Stimulated activated CD8-positive, alpha-beta memory T cell treated with anti-CD3 and anti-CD28 coated beads, Interleukin-7, amount 100 ng/mL, for 24 hours (primary cell): ENCODE data around the gene CCDC142.
A peak's percentile ranks its signal among the peaks of the same experiment; 100 is the strongest.

Experiments
- DNase-seq: peaks from one replicate; pipeline ENCODE4 v3.0.0-alpha.2; 2020; ENCODE audit warnings: low read depth

Gene CCDC142

GRCh38 chr2:74514368-74515270 lies 31.8 kb upstream of the CCDC142 start, which contains the start of gene TLX2:
Gene TLX2 (plus strand): TSS chr2:74514450. CDS start chr2:74514807, 357 bp downstream.
- DNase-seq: no peak

GRCh38 chr2:74513605-74514367 lies 31.0 kb upstream of the CCDC142 start:
- DNase-seq: no peak

DNA sequence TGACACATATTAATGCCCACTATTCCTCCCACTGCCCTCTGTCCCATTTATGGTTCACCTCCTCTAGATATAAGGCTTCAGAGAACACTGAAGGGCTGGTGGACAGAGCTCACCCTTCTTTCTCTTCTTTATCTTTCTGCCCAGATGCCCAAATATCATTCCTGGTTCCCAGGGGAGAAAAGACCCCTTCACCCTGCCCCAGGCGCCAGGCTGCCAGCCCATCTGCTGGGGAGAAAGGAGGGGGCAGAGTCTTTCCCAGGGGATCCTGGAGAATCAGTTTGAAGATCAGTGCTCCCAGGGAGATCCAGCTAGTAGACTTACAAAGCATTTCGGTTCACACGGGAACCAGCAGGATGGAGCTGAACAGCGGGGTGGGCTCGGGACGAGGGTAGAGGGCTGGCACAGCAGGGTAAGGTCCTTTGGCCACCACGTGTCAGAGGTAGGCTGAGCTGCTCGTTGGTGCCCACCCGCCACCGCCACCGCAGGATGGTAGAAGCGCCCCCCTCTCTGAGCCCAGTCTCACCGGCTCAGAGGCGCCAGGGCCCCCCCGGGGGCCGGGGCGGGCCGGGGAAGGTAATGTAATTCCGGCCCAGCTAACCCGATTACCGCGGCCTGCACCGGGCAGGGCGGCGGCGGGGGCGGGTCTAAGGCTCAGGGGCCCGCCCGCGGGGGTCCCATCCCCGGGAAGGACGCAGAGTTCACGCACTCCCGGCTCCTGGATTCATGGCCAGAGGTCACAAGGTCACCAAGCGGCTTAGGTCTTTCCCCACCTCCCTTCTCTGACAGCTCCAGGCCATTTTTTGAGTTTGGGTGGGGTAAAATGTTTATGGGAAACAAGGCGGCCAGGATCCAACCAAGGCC lies 30.2 kb upstream of the CCDC142 start:
- no peak for DNase-seq

DNA sequence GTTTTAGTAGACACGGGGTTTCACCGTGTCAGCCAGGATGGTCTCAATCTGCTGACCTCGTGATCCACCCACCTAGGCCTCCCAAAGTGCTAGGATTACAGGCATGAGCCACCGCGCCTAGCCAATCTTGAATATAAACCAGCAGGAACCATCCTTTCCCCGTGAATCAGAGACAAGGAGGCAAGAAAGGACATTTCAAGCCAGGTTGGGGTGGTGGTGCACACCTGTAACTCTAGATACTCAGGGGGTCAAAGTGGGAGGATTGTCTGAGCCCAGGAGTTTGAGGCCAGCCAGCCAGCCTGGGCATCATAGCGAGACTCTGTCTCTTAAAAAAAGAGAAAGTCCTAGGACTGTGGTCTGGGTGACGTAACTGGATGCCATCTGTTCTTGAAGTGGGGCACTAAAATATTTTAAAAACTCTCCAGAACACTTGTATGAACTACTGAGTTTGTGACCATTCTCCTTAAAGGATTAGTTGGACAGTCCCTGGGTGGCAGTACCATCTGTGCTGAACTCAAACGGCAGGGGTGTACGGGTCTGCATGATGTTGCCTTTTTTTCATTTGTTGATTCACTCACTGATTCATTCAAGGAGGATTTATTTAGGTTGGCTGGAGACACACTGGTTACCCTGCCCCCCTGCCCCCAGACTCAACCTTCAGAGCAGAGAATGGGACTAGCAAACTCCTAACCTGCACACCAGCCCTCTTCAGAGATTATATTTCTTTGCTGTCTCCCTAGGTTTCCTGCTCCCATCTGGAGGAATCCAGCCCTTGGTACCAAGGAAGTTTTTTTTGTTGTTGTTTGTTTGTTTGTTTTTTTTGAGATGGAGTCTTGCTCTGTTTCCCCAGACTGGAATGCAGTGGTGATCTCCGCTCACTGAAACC lies 28.5 kb upstream of the CCDC142 start:
- no peak for DNase-seq

DNA sequence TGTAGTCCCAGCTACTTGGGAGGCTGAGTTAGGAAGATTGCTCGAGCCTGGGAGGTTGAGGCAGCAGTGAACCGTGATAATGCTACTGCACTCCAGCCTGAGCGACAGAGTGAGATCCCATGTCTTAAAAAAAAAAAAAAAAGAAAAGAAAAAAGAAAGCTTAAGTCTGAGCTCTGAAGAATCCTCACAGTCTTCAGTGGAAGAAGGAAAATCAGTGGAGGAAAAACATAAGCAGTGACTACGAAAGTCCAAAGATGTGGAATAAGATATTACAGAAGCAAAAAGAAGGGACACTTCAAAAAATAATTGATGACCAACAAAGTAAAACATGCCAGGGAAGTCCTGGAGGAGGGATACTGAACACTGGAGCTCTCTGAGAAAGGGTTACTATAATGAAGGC lies 27.5 kb upstream of the CCDC142 start:
- no peak for DNase-seq

- no peak for DNase-seq
Measured at GRCh38 chr2:74507926-74508520, 25.2 kb upstream of the CCDC142 start.

DNA sequence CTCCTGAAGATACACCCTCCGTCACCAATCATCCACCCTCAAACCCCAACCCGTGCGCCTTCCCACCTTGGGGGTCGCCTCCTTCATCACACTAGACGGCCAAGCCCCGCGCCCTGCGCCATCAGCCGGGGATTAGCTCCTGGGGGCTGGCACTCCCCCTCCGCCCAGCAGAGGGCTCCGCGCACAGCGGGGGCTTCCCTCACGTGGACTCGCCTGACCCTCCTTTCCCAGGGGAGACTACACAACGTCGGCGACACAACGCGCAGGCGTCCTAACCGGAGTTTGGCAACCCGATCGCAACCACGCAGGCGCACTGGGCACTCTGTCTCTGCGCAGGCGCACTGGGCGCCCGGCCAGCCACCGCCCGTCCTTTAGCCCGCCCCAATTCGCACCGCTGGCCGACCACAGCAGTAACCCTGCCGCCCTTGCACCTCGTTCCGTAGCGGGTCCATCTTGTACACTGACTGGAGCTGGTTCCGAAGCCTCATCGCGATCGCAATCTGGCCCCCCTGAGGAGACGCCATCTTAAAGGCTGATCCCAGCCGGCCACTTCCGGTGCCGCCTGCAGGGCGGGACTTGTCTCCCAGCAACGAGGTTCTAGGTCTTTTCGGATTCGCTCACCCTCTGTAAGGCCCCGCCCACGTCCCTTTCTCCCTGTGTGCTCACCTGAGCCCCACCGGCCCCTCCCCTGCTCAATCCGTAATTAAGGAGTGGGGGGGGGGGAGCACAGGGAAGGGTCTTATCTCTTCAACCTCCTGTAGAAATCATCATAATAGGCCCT lies 24.5 kb upstream of the CCDC142 start, which contains the start of gene PCGF1:
TSS of gene PCGF1 (minus strand) at position 551 of the 781 bp plus-strand sequence. CDS start at position 524, 27 bp downstream.
- peak; percentile 99 for DNase-seq

GRCh38 chr2:74505448-74506246 lies 22.8 kb upstream of the CCDC142 start:
- no peak for DNase-seq

DNA sequence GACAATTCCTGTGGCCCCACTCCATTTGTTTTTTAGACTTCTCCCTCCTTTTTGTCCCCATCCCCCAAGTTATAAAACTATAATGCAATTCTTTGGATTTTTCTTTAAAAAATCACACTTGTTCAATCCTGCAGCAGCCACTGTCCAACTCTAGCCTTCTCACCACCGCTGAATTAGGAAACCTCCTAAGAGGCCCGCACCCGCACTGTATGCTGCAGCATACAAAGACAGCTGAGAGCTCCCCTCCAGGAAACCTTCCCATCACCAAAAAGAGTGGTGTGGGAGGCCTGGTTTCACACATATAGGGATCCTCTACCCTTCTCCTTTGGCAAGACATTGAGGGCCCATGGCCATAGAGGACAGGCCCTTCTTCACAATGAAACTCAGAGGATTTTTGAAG lies 21.8 kb upstream of the CCDC142 start:
- no peak for DNase-seq

- DNase-seq: no peak
Measured at GRCh38 chr2:74503506-74504475, 21.0 kb upstream of the CCDC142 start.

GRCh38 chr2:74502720-74503505 lies 20.1 kb upstream of the CCDC142 start:
- DNase-seq: no peak

DNA sequence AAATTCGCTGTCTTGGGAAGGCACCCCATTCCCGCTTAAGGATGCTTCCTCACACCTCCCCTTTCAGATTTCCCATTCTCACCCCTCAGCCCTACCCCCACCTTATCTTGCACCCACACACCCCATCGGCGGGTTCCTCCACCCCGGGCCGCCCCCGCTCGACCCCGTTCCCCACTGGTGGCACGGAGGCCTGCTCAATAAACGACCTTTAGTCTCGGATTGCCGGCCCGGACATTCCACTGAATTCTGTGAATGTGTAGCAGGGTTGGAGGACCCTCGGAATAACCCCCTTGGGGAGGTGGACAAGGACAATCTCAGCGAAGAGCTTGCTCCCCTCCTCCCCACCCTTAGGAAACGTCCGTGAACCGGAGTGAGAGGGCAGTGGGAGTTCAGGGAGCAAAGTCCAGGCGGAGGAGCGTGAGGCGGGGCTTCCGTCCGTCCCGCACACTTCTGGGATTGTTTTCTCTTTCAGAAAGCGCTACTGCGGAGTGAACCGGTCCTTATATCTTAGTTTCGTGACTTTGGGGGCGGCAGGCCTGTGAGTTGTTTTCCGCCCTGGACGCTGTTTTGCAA lies 19.4 kb upstream of the CCDC142 start:
- no peak for DNase-seq

- DNase-seq: no peak
Measured at GRCh38 chr2:74501335-74502071, 18.7 kb upstream of the CCDC142 start.

DNA sequence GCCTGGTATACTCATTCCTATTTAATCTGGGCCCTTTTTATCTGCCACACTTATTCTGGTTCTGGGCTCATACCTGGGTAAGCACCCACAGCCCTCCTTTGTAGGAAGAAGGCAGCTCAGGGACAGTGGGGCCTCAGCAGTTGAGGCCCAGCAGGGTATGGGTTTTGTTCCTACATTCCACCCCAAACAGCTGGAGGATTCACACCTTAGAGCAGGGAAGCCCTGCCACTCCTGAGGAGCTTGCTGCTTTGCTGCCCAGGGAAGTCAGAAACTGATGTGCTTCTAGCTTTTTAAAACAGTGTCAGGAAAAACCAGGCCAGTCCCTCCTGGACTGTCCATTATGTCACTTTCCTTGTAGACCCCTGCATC lies 17.8 kb upstream of the CCDC142 start:
- DNase-seq: no peak

- DNase-seq: no peak
Measured at GRCh38 chr2:74499940-74500577, 17.3 kb upstream of the CCDC142 start.
